Measurements from ENCODE around the gene ERMP1.
"Not testable (repeated sequence)": the region's sequence is repeated elsewhere in the genome, so short reads cannot be mapped to it uniquely, and the experiment has no call there.

Gene ERMP1

GRCh38 chr9:5832538-5833529, at the start of gene ERMP1:
Gene ERMP1, minus strand, starts transcription at chr9:5833117. Its CDS starts 90 bp downstream, at chr9:5833027.
- peak; percentile 84 for DNase-seq

- not testable (repeated sequence) for DNase-seq
These were observed 49.5 kb upstream of the ERMP1 start for GRCh38 chr9:5882244-5883012.

DNA sequence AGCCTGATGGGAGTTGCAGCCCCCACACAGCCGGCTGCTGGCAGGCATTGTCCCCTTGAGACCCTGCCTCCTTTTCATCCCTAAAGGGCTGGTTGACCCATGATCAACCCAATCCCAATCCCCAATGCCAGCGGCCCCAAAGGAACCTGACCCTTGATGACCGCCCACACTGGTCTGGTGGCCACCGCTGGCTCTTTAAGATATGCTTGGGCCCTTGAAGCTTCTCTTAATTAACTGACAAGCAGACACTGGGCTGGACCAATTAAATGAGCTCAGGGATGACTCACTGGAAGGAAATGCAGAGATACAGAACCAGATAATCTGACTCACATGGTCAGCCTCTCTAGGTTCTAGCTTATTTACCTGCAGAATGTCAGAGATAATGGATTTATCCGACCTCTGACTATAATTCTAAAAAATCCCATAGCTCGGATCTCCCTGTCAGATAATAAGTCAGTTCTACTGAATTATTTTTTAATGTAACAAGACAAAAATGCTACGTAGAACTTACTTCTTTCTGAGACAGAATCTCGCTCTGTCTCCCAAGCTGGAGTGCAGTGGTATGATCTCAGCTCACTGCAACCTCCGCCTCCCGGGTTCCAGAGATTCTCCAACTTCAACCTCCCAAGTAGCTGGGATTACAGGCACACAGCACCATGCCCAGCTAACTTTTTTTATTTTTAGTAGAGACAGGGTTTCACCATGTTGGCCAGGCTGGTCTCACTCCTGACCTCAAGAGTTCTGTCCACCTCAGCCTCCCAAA, 46.7 kb upstream of the ERMP1 start:
- DNase-seq, result no peak

GRCh38 chr9:5876711-5877110, 43.8 kb upstream of the ERMP1 start:
- DNase-seq, result no peak

- no peak for DNase-seq
These were observed 43.1 kb upstream of the ERMP1 start for GRCh38 chr9:5876026-5876425.

GRCh38 chr9:5874048-5874447, 41.1 kb upstream of the ERMP1 start:
- DNase-seq, result no peak

- no peak for DNase-seq
These were observed 40.5 kb upstream of the ERMP1 start for GRCh38 chr9:5873439-5873838.

DNA sequence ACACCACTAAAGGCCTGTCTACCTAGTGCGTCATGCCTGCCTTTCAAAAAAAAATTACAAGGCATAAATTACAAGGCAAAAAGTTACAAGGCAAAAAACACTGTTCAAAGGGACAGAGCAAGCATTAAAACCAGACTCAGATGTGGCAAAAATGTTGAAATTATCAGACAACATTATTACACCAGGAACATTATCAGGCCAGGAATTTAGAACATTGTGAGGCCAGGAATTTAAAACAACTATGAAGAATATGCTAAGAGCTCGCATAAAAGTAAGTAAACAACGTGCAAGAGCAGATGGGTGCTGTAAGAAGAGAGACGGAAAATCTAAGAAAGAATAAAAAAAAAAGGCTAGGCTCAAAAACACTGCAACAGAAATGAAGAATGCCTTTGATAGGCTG, 39.6 kb upstream of the ERMP1 start:
- DNase-seq, result no peak

DNA sequence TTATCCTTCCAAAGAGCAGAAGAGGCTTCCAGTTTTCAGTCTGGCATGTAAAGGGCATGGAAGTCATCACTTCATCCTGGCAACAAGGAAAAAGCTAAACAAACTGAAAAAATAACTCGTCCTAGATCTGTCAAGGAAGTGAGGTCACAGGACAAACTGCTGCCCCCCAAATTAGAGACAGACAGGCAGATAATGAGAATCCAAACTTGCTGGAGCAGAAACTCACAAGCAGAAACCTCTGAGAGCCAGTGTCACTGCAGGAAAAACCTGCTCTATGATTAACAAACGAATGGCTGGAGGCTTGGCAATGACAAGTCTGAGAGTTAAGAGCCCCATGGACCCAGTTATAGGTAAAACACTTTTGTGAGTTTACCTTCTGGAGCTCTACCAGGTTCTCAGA, 38.9 kb upstream of the ERMP1 start:
- no peak for DNase-seq

GRCh38 chr9:5870691-5871090, 37.8 kb upstream of the ERMP1 start:
- DNase-seq, result no peak

DNA sequence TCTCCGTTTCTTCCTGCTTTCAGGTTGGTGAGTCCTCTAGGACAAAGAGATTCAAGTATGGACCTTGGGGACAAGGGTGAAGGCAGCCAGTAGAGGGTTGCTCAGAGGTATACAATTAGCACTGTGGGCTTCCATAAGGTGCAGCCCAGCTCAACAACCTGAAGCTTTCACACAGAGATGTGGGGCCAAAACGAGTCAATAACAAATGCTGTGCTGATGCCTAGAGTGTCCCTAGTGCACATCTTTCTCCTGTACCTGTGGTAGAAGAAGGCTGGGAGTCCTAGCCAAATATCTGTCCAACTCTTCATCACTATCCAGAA, 37.1 kb upstream of the ERMP1 start:
- no peak for DNase-seq

DNA sequence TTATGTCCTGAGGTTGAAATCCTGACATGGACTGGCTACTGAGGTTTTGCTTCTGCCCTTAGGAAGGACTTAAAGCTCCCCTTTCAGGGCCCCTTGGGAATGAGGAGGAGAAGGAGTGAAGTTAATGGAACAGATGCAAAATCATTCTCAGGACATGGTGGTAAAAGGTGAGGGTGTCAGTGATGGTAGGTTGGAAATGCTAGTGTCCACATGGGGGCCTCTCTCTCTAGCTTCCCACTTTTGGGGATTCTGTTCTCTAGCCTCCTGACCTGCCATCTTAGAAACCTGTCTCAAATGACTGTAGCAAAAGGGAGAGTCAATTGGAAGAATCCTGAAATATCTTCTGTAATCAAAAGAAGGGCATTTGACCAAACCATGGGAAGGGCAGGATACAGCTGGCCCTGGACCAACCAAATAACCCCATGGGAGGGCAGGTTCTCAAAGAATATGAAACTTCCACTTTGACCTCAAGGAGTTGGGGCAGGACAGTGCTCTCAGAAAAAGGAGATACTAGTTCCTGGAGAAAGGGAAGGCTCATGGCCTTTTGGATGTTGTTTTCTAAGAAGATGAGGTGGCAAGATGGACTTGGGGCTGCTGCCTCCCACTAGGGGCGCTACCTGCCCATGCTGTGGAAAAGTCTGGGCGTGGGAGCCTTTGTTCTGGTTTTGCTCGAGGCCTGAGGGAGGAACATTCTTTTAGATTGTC, 36.5 kb upstream of the ERMP1 start:
- no peak for DNase-seq

DNA sequence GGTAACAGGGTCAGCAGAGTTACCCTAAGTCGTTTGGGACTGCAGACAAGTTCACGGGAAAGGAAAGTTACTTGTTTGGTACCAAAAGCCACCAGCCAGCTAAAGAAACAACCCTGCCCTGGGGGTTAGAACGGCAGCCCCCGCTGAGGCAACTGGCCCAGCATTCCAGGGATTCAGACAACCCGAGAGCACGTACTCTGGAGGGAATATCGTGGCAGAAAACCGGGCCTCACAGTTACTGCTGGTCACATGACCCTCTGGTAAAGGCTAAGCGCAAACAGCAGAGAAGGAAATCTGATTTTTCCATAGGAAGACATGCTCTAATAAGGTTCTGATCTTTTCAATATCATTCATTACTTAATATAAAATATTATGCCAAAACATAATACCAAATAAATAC, 35.3 kb upstream of the ERMP1 start:
- no peak for DNase-seq

DNA sequence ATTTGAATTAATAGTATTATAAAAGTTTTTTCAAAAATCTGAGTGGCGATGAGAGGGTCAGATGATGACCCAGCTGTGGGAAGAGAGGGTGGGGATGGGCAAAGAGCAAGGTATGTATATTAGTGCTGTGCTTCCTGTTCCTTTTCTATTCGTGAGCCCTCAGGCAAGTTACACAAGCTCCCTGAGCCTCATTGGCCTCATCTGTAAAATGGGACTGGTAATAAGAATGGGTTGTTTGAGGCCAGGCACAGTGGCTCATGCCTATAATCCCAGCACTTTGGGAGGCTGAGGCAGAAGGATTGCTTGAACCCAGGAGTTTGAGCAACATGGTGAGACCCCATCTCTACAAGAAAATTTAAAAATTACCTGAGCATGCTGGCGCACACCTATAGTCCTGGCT, 33.8 kb upstream of the ERMP1 start:
- no peak for DNase-seq

- DNase-seq, result no peak
These were observed 33.4 kb upstream of the ERMP1 start for GRCh38 chr9:5866272-5866671.

DNA sequence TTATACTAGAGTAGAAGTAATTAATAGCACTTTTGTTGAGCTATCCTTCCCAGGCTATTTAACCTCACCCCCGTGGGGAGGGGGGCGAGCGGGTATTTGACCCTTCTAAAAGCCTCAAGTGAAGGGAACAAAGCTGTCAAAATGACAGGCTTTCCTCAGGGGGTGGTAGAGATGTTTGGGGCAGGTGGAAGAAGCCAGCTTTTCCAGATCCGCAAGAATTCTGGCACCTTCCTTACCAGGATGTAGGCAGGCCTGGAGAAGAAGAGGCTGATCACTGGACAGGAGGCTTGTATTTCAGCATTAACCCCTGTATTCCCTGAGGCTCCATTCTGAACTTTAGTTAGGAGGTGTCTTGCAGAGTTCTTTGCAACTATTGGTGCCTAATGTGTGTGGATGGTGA, 31.5 kb upstream of the ERMP1 start:
- DNase-seq, result no peak

DNA sequence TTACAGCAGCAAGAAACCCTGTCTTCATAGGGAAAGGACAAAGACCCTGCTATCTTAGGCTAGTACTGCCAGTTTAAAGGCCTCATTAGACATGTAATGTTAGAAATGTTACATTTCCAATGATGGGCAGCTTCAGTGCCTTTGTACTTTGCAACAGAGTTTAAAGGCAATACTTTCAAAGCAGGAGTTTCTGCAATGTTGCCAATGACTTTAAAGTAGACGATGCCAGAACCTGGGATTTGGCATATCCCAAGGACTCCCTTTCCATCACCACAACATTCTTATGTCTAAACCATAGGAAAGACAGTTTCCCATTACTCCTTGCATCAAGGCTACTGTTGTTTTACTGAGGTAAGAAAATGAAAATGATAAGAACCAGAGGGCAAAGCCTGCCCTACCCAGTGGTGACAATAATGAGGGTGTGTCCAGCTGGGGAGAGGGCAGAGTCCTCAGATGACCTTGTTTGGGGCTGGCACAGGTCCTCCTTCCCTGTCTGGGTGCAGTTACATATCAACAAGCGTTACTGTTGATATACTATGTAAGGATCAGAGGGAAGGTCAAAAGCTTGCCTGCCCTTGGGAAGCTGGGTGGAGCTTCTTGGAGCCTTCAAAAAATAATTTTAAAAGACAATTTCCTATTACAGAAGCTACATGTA, 30.3 kb upstream of the ERMP1 start:
- DNase-seq, result no peak

GRCh38 chr9:5858833-5859232, 25.9 kb upstream of the ERMP1 start:
- DNase-seq, result no peak

- DNase-seq, result no peak
These were observed 25.0 kb upstream of the ERMP1 start for GRCh38 chr9:5857928-5858327.

- DNase-seq, result no peak
These were observed 21.3 kb upstream of the ERMP1 start for GRCh38 chr9:5854063-5854790.

GRCh38 chr9:5853617-5854016, 20.7 kb upstream of the ERMP1 start:
- DNase-seq, result no peak

Data from CD4-positive, alpha-beta T cell treated with Interferon gamma for 1 hour (primary cell).